ACC112 (cell line): ENCODE results near the gene DLEU7.

ENCODE experiments used
- H2AFZ ChIP-seq: fragments of 200-600 bp; sonication (generic); one replicate; pipeline ENCODE4 v1.6.0; 2017; ENCODE audit warnings: antibody characterized with exemption, low read length; ENCODE audit not compliant: unreplicated experiment
- H3K27ac ChIP-seq: fragments of 200-600 bp; sonication (generic); 2 replicates; pipeline ENCODE4 v1.5.1; 2014; ENCODE audit warnings: low read depth, mild to moderate bottlenecking, antibody characterized with exemption, low read length, moderate library complexity
- H3K27me3 ChIP-seq: fragments of 200-600 bp; sonication (generic); 2 replicates; pipeline ENCODE4 v1.6.1; 2014; ENCODE audit warnings: mild to moderate bottlenecking, antibody characterized with exemption, low read length, moderate library complexity, mixed read lengths; ENCODE audit not compliant: insufficient read depth
- H3K36me3 ChIP-seq: fragments of 200-600 bp; sonication (generic); 2 replicates; pipeline ENCODE4 v1.6.1; 2016; ENCODE audit warnings: mild to moderate bottlenecking, antibody characterized with exemption, low read length, moderate library complexity, mixed read lengths; ENCODE audit not compliant: insufficient read depth
- H3K4me1 ChIP-seq: fragments of 200-600 bp; sonication (generic); one replicate; pipeline ENCODE4 v1.6.1; 2016; ENCODE audit warnings: low read length, mixed read lengths; ENCODE audit not compliant: insufficient read depth, unreplicated experiment, control insufficient read depth
- H3K4me3 ChIP-seq: fragments of 200-600 bp; sonication (generic); 2 replicates; pipeline ENCODE4 v1.5.1; 2014; ENCODE audit warnings: mild to moderate bottlenecking, low read depth, low read length
- H3K79me2 ChIP-seq: fragments of 200-600 bp; sonication (generic); one replicate; pipeline ENCODE4 v1.6.0; 2016; ENCODE audit warnings: low read length; ENCODE audit not compliant: control insufficient read depth, unreplicated experiment, insufficient read depth

DLEU7 gene

DNA sequence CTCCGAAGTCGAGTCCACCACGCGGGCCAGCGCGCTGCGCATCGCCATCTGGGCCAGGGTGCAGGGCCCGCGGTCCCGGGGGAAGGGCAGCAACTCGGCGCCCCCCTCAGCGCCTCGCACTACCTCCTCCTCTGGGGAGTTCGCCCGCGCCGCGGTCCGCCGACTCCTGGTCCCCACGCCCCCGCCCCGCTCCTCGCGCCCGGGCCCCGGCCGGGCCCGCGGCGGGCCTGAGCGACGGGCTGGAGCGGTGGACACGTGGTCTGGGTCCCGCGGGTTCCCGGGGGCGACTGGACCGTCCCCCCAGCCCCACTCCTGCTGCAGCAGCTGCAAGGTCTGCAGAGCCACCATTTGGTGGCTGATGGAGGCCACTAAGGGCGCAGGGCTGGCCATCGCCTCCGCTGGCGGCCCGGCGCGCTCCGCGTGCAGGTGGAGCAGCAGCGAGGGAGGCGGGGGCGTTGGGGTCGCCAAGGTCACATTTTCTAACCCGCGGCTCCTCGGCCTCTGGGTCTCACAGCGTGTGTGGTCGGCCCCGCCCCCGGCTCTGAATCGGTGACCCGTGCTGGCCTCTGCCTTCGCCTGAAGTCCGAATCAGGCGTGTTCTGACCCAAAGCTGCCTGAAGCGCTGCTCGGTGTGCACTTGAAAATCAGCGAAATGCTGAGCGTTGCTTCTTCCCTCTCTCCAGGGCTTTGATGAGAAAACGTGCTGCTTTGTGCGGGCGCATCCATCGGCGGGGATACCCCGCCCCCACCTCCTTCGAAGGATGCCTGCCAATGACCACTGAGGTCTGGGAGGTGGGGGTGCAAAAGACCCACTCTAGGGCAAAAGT lies at the start of gene DLEU7:
Gene DLEU7, minus strand, starts transcription at position 436 of the 827 bp plus-strand sequence. Its CDS starts 46 bp downstream, at position 390.
- Histone ChIP-seq H3K36me3 (no peaks in the 10 kb centered on the region), H3K27me3 (peaks cover 42% of the 10 kb centered on the region), H2AFZ (no peak within 1 kb of the TSS), H3K4me3 (peak within 1 kb of the TSS; percentile 46), H3K79me2 (no peaks in the 10 kb centered on the region), H3K4me1 (no peaks in the 10 kb centered on the region), H3K27ac (no peak within 1 kb of the TSS)

DNA sequence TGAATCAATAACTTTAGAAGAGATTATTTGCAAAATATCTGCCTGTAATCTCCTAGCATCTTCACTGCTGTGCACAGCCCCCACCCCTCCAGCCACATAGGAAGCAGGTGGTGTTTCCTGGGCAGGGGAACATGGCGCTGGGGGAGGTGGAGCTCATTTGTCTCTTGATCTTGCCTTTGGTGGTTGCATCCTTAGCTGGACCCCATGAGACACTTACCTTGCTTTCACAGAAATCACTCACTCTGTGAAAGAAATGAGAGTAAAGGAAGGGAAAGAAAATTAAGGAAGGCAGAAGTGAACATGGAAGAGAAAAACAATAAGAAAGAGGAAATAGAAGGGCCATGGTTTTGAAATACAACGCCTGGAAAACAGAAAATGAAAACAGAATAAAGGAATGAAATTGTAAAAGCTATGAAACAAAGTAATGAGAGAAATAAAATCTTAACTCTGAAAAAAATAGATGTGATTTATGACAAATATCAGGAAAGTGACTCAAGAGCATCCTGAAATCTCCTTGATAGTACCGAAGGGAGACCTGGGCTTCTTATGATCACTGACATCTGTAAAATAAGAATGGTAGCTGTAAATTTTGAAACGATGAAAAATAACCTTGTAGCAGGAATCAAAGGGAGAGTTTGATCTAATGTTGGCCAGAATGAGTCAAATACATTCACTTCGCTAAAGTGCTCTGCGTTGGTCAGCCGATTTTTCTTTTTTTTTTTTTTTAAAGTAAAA lies 48.9 kb upstream of the DLEU7 start:
- peaks cover 4% of the 10 kb centered on the region for H3K4me1 ChIP-seq
- no peak overlapping the region for H3K27ac ChIP-seq
- no peak overlapping the region for H2AFZ ChIP-seq
- H3K36me3 ChIP-seq: no peaks in the 10 kb centered on the region
- H3K4me3 ChIP-seq: no peak overlapping the region
- H3K27me3 ChIP-seq: peaks cover 15% of the 10 kb centered on the region; the same call in 1 of the 2 replicates
- no peaks in the 10 kb centered on the region for H3K79me2 ChIP-seq

DNA sequence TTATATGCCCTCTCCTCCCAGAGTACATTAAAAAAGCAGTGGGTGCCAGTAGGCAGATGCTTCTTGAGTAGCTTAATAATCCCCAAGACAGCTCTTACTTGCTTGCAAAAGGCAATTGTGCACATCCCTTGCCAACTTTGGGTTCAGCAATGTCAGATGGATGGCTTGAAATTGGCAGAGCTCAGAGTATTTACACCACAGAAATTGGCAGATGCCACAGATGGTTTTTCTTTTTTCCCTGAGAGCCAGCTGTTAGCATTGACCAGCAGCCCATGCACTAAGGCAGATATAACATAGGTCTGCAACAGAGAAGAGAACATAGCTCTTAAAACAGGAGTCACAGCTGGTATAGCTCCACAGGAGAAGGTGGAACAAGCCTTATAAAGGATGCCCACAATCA lies 47.7 kb upstream of the DLEU7 start:
- no peak overlapping the region for H2AFZ ChIP-seq
- H3K27me3 ChIP-seq: peaks cover 15% of the 10 kb centered on the region; the same call in 1 of the 2 replicates
- peaks cover 4% of the 10 kb centered on the region for H3K4me1 ChIP-seq
- no peak overlapping the region for H3K27ac ChIP-seq
- no peaks in the 10 kb centered on the region for H3K36me3 ChIP-seq
- no peaks in the 10 kb centered on the region for H3K79me2 ChIP-seq
- no peak overlapping the region for H3K4me3 ChIP-seq

DNA sequence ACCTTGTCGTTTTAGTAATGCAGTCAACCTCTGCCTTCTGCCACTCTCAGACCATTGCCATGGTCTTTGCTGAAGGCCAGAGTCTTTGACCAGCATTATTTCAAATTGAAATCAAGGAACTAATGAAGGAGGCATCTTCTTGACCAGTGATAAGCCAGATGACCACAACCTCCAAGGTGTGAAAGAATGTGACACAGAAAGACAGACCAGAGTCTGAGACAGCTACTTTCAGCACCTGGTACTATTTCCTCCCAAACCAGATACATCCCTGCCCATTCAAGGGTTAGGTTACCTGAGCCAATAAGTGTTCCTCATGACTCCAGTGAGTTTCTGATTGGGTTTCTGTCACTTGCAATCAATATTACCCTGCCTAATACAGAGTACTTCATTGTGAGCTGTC lies 45.8 kb upstream of the DLEU7 start:
- no peak overlapping the region for H3K4me3 ChIP-seq
- no peak overlapping the region for H2AFZ ChIP-seq
- H3K79me2 ChIP-seq: no peaks in the 10 kb centered on the region
- H3K27me3 ChIP-seq: peaks cover 23% of the 10 kb centered on the region; the same call in 1 of the 2 replicates
- H3K36me3 ChIP-seq: no peaks in the 10 kb centered on the region
- peaks cover 4% of the 10 kb centered on the region for H3K4me1 ChIP-seq
- H3K27ac ChIP-seq: no peak overlapping the region

DNA sequence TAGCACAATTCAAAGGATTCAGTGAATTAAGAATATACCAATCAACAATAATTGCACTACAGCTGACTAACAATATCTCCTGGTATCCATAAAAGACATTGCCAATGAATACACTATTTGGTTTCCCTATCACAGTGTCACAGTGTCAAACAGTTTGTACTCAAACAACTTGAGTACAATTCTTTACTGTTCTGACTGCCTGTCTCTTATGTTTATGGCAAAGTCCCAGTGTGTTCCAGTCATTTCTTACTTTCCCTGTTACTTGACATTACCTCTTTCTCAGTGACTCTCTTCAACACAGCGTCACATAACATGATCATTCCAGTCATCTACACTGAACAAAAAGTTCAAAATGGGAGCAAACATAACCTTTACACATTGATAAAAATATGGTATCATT lies 44.9 kb upstream of the DLEU7 start:
- H3K36me3 ChIP-seq: no peaks in the 10 kb centered on the region
- no peak overlapping the region for H3K4me3 ChIP-seq
- no peaks in the 10 kb centered on the region for H3K79me2 ChIP-seq
- no peak overlapping the region for H3K27ac ChIP-seq
- no peaks in the 10 kb centered on the region for H3K4me1 ChIP-seq
- H3K27me3 ChIP-seq: peaks cover 23% of the 10 kb centered on the region; the same call in 1 of the 2 replicates
- H2AFZ ChIP-seq: no peak overlapping the region

DNA sequence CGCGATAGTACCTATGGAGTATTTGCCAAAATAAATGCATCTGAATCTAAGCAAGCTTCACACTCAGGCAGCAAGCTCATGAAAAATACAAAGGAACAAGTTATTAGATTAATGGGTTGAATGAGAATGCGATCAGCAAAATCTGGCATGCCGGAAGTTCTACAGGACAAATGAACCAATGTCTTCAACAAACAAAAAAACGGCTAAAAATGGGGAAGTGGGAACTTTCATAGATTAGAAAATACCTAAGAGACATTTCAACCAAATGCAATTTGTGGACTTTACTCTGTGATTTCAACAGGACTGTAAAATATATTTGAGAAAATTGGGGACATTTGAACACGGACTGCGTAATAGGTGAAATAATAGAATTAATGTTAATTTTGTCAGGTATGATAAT lies 43.7 kb upstream of the DLEU7 start:
- no peak overlapping the region for H3K4me3 ChIP-seq
- no peaks in the 10 kb centered on the region for H3K79me2 ChIP-seq
- no peaks in the 10 kb centered on the region for H3K36me3 ChIP-seq
- no peak overlapping the region for H3K27ac ChIP-seq
- no peak overlapping the region for H2AFZ ChIP-seq
- H3K4me1 ChIP-seq: no peaks in the 10 kb centered on the region
- H3K27me3 ChIP-seq: peaks cover 23% of the 10 kb centered on the region; the same call in 1 of the 2 replicates

DNA sequence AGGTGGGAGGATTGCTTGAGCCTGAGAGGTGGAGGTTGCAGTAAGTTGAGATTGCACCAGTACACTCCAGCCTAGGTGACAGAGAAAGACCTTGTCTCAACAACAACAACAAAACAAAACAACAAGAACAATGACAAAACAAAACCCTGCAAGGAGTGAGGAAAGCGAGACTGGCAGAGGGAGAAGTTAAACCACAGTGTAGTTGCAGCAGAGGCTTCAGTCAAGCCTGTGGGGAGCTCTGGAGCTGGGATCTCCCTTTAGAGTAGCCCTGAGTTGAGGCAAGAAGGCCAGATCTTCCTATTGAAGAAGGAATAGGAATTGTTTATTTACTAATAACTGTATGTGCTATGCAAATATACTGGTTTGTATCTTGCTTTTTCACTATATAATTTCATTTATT lies 40.8 kb upstream of the DLEU7 start:
- Histone ChIP-seq H2AFZ (no peak overlapping the region), H3K27ac (no peak overlapping the region), H3K36me3 (no peaks in the 10 kb centered on the region), H3K79me2 (no peaks in the 10 kb centered on the region), H3K4me3 (no peak overlapping the region), H3K27me3 (peaks cover 22% of the 10 kb centered on the region; the same call in 1 of the 2 replicates), H3K4me1 (no peaks in the 10 kb centered on the region)

DNA sequence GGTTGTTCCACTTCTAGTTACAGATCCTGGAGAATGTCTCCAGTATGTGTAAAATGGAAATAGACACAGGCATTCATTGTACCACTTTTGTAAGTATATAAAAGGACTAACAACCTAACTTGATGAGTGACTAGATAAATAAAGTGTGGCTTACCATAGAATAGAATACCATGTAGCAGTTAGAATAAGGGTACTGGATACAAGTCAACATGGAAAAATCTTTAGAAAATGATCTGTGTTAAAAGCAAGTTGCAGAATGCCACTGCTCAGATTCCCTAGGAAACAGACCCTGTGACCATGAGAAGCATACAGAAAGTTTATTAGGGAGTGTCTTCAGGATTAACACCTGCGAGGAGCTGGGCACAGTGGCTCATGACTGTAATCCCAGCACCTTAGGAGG lies 40.2 kb upstream of the DLEU7 start:
- H3K79me2 ChIP-seq: no peaks in the 10 kb centered on the region
- H3K4me3 ChIP-seq: no peak overlapping the region
- H3K4me1 ChIP-seq: no peaks in the 10 kb centered on the region
- no peak overlapping the region for H2AFZ ChIP-seq
- H3K27me3 ChIP-seq: peaks cover 20% of the 10 kb centered on the region; the same call in 1 of the 2 replicates
- no peaks in the 10 kb centered on the region for H3K36me3 ChIP-seq
- H3K27ac ChIP-seq: no peak overlapping the region

DNA sequence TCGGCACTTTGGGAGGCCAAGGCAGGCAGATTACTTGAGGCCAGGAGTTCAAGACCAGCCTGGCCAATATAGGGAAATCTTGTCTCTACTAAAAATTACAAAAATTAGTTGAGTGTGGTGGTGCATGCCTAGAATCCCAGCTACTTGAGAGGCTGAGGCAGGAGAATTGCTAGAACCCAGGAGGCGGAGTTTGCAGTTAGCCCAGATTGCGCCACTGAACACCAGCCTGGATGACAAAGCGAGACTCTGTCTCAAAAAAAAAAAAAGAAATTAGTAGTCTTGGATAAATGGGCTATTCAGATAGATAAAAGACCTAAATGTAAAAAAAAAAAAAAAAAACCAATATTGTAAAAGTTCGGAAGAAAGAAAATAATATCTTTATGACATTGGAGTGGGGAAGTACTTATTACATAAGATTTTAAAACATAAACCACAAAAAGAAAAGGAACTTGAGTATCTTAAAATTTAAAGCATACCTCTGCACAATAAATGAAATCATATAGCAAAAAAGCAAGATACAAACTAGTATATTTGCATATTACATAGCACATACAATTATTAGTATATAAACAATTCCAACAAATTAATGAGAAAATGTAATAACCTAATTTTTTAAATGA lies 39.4 kb upstream of the DLEU7 start:
- H3K4me3 ChIP-seq: no peak overlapping the region

DNA sequence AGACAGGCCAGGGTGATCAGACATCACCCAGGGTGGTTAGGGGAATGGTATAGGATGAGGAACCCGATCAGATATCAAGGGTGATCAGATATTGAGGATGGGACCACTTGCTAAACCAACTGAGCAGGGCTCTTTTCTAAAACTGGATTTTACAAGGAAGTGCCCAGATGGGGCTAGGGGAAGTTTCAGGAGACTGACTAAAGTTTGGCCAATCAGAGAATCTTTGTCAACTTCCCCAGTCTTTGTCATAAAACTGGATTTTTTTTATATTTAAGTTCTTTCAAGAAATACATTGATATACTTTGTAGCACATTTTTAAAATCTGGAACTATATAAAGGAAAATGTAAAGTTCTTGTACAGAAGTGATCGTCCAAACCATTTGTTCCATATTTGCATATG lies 30.5 kb upstream of the DLEU7 start:
- H3K27ac ChIP-seq: no peak overlapping the region
- H3K36me3 ChIP-seq: no peaks in the 10 kb centered on the region
- no peak overlapping the region for H3K4me3 ChIP-seq
- no peaks in the 10 kb centered on the region for H3K79me2 ChIP-seq
- peaks cover 2% of the 10 kb centered on the region; the same call in 1 of the 2 replicates for H3K27me3 ChIP-seq
- no peak overlapping the region for H2AFZ ChIP-seq
- no peaks in the 10 kb centered on the region for H3K4me1 ChIP-seq

More for the DNA sequence above, 39.4 kb upstream of the DLEU7 start:
- H3K4me1 ChIP-seq: no peaks in the 10 kb centered on the region
- no peak overlapping the region for H2AFZ ChIP-seq
- H3K79me2 ChIP-seq: no peaks in the 10 kb centered on the region
- no peaks in the 10 kb centered on the region for H3K36me3 ChIP-seq
- peaks cover 17% of the 10 kb centered on the region; the same call in 1 of the 2 replicates for H3K27me3 ChIP-seq
- no peak overlapping the region for H3K27ac ChIP-seq
